ENCODE data around the gene PCBP3.
"Not testable (repeated sequence)": the region's sequence is repeated elsewhere in the genome, so short reads cannot be mapped to it uniquely, and the experiment has no call there.

PCBP3 gene

GRCh38 chr21:45952974-45953373 lies 309.4 kb downstream of the PCBP3 start:
- DNase-seq, result no peak

GRCh38 chr21:45954261-45954660 lies 310.7 kb downstream of the PCBP3 start:
- DNase-seq, result no peak

GRCh38 chr21:45954921-45955320 lies 311.4 kb downstream of the PCBP3 start:
- DNase-seq, result no peak

- DNase-seq, result no peak
These were observed 314.0 kb downstream of the PCBP3 start for GRCh38 chr21:45957551-45957950.

- DNase-seq, result no peak
These were observed 314.6 kb downstream of the PCBP3 start for GRCh38 chr21:45957981-45958600.

- DNase-seq, result no peak
These were observed 315.7 kb downstream of the PCBP3 start for GRCh38 chr21:45959182-45959581.

- no peak for DNase-seq
These were observed 316.4 kb downstream of the PCBP3 start for GRCh38 chr21:45959779-45960390.

GRCh38 chr21:45961408-45961807 lies 317.9 kb downstream of the PCBP3 start:
- not testable (repeated sequence) for DNase-seq

GRCh38 chr21:45962531-45963231 lies 319.2 kb downstream of the PCBP3 start:
- no peak for DNase-seq

- no peak for DNase-seq
These were observed 319.7 kb downstream of the PCBP3 start for GRCh38 chr21:45963232-45963570.

GRCh38 chr21:45964649-45965048 lies 321.1 kb downstream of the PCBP3 start:
- no peak for DNase-seq

GRCh38 chr21:45965084-45965809 lies 321.7 kb downstream of the PCBP3 start:
- DNase-seq, result no peak

- no peak for DNase-seq
These were observed 323.4 kb downstream of the PCBP3 start for GRCh38 chr21:45966791-45967394.

GRCh38 chr21:45969921-45970673 lies 326.6 kb downstream of the PCBP3 start:
- DNase-seq, result no peak

- DNase-seq, result peak; percentile 73 to 78
These were observed 327.4 kb downstream of the PCBP3 start for GRCh38 chr21:45970674-45971615.

- no peak for DNase-seq
These were observed 328.3 kb downstream of the PCBP3 start for GRCh38 chr21:45971616-45972352.

- DNase-seq, result no peak
These were observed 328.8 kb downstream of the PCBP3 start for GRCh38 chr21:45972353-45972715.

GRCh38 chr21:45972716-45973474 lies 329.4 kb downstream of the PCBP3 start:
- peak; percentile 40 to 55 for DNase-seq

GRCh38 chr21:45973475-45974072 lies 330.0 kb downstream of the PCBP3 start:
- peak; percentile 85 to 88 for DNase-seq
